DOHH2 (cell line): Measurements from ENCODE around the gene CPEB3.

Source experiments
- H3F3A ChIP-seq: fragments of 200-600 bp; sonication (generic), shearing (Covaris generic); 2 replicates; pipeline ENCODE4 v1.6.0; 2016; ENCODE audit warnings: antibody characterized with exemption, mild to moderate bottlenecking; ENCODE audit not compliant: control insufficient read depth, insufficient read depth
- H3K27ac ChIP-seq: fragments of 200-600 bp; sonication (generic); 2 replicates; pipeline ENCODE4 v1.5.1; 2014; ENCODE audit warnings: low read depth, mild to moderate bottlenecking, low read length, moderate library complexity
- H3K27me3 ChIP-seq: fragments of 200-600 bp; sonication (generic); 2 replicates; pipeline ENCODE4 v1.6.1; 2014; ENCODE audit warnings: mild to moderate bottlenecking, low read length, mixed read lengths; ENCODE audit not compliant: control insufficient read depth
- H3K36me3 ChIP-seq: fragments of 200-600 bp; sonication (generic); 2 replicates; pipeline ENCODE4 v1.6.1; 2014; ENCODE audit warnings: mild to moderate bottlenecking, low read length, moderate library complexity, mixed read lengths; ENCODE audit not compliant: control insufficient read depth
- H3K4me1 ChIP-seq: fragments of 200-600 bp; sonication (generic); 2 replicates; pipeline ENCODE4 v1.6.1; 2014; ENCODE audit warnings: mild to moderate bottlenecking, low read length, mixed read lengths; ENCODE audit not compliant: control insufficient read depth
- H3K4me2 ChIP-seq: fragments of 200-600 bp; sonication (generic); 2 replicates; pipeline ENCODE4 v1.6.0; 2014; ENCODE audit warnings: mild to moderate bottlenecking, low read length, moderate library complexity
- H3K4me3 ChIP-seq: fragments of 200-600 bp; sonication (generic); 2 replicates; pipeline ENCODE4 v1.5.1; 2014; ENCODE audit warnings: mild to moderate bottlenecking, low read length, mixed read lengths
- H3K79me2 ChIP-seq: fragments of 200-600 bp; sonication (generic); 2 replicates; pipeline ENCODE4 v1.6.1; 2014; ENCODE audit warnings: mild to moderate bottlenecking, low read length, mixed read lengths; ENCODE audit not compliant: control insufficient read depth
- H3K9me2 ChIP-seq: fragments of 200-600 bp; sonication (generic); replicated peaks from 2 replicates; pipeline ENCODE4 v1.6.1; 2014; ENCODE audit warnings: mild to moderate bottlenecking, low read length, mixed read lengths; ENCODE audit not compliant: control insufficient read depth
- H3K9me3 ChIP-seq: fragments of 200-600 bp; sonication (generic); 2 replicates; pipeline ENCODE4 v1.6.1; 2014; ENCODE audit warnings: antibody characterized with exemption, low read length, mixed read lengths; ENCODE audit not compliant: control insufficient read depth, insufficient read depth
- H4K20me1 ChIP-seq: fragments of 200-600 bp; sonication (generic); 2 replicates; pipeline ENCODE4 v1.6.0; 2014; ENCODE audit warnings: low read depth, mild to moderate bottlenecking, antibody characterized with exemption, low read length, moderate library complexity; ENCODE audit not compliant: control insufficient read depth, insufficient read depth
- EZH2phosphoT487 ChIP-seq: fragments of 200-600 bp; sonication (generic); IDR thresholded peaks from 2 replicates; pipeline ENCODE4 v1.6.1; 2017; ENCODE audit warnings: borderline replicate concordance, mild to moderate bottlenecking, antibody characterized with exemption, low read length, moderate library complexity, mixed read lengths
- TF ChIP-seq, protein P1 (sequence below): fragments of 200-600 bp; sonication (generic); IDR thresholded peaks from one replicate; pipeline ENCODE4 v1.5.1; 2014; ENCODE audit warnings: antibody characterized with exemption, mild to moderate bottlenecking, low read depth, low read length; ENCODE audit not compliant: poor library complexity, severe bottlenecking

CPEB3 gene

DNA sequence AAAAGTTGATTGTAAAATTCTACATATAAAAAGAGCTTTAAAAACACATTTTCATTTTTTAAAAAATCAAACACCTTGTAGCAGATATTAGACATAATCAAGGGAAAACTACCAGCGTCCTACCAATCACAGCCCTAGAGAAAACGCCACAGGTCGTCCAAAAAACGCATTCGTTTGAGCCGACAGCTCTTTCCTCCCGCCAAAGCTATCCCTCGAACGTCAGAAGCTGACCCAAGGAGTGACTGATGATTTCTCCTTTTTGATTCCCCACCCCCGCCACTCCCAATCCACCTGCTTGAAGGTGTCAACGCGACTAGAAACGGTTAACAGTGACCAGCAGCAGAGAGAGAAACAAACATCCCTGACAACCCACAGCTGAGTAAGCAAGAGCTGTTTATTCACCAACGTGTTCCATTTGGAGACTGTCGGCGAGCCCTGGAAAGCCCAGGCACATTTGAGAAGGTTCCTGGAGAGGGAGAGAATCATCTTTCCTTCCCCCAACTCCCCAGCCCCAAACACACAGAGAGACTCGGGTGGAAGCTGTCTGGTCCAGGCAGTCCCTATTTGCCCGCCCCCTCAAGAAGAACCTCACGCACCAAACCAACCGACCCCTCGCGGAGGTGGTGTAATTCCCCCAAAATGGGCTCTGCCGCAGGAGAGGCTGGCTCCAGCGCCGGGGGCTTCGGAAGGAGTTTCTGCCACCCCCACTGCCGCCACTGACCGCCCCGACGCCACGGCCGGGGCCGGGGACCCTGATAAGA, 622 bp downstream of the CPEB3 start:
- Histone ChIP-seq H3K9me2 (no peaks in the 10 kb centered on the region), H3K9me3 (no peaks in the 10 kb centered on the region), H3K27me3 (peaks cover 15% of the 10 kb centered on the region), H4K20me1 (no peaks in the 10 kb centered on the region), H3F3A (no peaks in the 10 kb centered on the region; the same call in 1 of the 2 replicates), H3K36me3 (peaks cover 10% of the 10 kb centered on the region), H3K4me3 (peak overlapping the region; percentile 99), H3K4me2 (peak overlapping the region; percentile 93), H3K27ac (no peak overlapping the region), H3K79me2 (peaks cover 36% of the 10 kb centered on the region), H3K4me1 (peaks cover 18% of the 10 kb centered on the region)
- TF ChIP-seq EZH2phosphoT487: 0 out of 2 replicates have a peak, but pooled peaks have one; percentile 43
- TF ChIP-seq, protein P1, sequence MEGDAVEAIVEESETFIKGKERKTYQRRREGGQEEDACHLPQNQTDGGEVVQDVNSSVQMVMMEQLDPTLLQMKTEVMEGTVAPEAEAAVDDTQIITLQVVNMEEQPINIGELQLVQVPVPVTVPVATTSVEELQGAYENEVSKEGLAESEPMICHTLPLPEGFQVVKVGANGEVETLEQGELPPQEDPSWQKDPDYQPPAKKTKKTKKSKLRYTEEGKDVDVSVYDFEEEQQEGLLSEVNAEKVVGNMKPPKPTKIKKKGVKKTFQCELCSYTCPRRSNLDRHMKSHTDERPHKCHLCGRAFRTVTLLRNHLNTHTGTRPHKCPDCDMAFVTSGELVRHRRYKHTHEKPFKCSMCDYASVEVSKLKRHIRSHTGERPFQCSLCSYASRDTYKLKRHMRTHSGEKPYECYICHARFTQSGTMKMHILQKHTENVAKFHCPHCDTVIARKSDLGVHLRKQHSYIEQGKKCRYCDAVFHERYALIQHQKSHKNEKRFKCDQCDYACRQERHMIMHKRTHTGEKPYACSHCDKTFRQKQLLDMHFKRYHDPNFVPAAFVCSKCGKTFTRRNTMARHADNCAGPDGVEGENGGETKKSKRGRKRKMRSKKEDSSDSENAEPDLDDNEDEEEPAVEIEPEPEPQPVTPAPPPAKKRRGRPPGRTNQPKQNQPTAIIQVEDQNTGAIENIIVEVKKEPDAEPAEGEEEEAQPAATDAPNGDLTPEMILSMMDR: no peak

DNA sequence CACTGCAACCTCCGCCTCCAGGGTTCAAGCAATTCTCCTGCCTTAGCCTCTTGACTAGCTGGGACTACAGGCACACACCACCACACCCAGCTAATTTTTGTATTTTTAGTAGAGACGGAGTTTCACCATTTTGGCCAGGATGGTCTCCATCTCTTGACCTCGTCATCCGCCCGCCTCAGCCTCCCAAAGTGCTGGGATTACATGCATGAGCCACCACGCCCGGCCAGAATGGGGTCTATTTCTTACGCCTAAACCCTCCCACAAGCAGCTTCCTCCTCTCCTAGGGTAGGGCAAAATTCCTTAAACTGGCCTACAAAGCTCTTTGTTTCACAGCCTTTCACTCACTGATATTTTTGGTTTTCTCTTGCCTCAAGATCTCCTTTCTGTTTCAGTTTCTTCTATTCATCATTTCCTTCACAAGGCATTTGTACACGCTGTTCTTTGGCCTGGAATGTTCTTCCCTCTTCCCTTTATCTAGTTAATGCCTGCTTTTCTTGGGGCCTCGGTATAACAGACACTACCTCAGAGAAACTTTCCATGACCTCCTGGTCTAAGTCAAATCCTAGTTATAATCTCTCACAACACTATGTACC, 6.7 kb downstream of the CPEB3 start:
- H3K4me1 ChIP-seq: no peaks in the 10 kb centered on the region
- H3K27ac ChIP-seq: no peak overlapping the region
- no peaks in the 10 kb centered on the region for H3K9me2 ChIP-seq
- H3K9me3 ChIP-seq: no peaks in the 10 kb centered on the region
- no peaks in the 10 kb centered on the region for H4K20me1 ChIP-seq
- no peaks in the 10 kb centered on the region for H3K36me3 ChIP-seq
- H3K79me2 ChIP-seq: no peaks in the 10 kb centered on the region
- no peak for TF ChIP-seq EZH2phosphoT487
- TF ChIP-seq, protein P1: no peak
- no peak overlapping the region for H3K4me2 ChIP-seq
- H3K4me3 ChIP-seq: no peak overlapping the region
- no peaks in the 10 kb centered on the region for H3F3A ChIP-seq
- peaks cover 5% of the 10 kb centered on the region; the same call in 1 of the 2 replicates for H3K27me3 ChIP-seq

DNA sequence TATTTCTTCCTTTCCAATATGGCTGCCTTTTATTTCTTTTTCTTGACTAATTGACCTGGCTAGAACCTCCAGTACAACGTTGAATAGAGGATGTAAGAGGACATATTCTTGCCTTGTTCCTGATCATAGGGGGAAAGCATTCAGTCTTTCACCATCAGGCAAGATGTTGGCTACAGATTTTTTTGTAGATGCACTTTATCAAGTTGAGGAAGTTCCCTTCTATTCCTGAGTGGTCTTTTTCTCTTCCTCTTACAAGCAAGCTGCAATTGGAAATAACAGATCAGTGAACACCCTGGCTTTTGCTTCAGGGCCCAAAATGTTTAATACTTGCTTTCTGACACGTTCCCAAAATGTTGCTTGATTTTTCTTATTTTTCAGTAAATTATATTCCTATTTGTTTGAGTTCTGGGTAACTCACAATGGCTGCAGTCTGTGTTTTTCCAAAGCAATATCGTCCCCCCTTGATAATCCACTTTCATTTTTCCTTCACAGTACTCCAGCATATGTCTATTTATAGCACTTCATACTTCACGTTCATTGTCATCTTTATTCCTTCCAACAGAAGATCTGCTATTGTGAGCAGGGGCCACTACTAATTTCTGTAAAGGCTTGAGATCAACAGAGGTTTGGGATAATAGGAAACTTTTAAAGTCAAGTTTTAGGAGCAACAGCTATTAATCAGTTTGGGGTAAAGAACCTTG, 11.7 kb downstream of the CPEB3 start:
- no peaks in the 10 kb centered on the region for H4K20me1 ChIP-seq
- H3K9me3 ChIP-seq: no peaks in the 10 kb centered on the region
- no peaks in the 10 kb centered on the region for H3K4me1 ChIP-seq
- H3K36me3 ChIP-seq: no peaks in the 10 kb centered on the region
- H3K79me2 ChIP-seq: no peaks in the 10 kb centered on the region
- H3K4me2 ChIP-seq: no peak overlapping the region
- no peak overlapping the region for H3K27ac ChIP-seq
- H3K4me3 ChIP-seq: no peak overlapping the region
- no peaks in the 10 kb centered on the region for H3K9me2 ChIP-seq
- no peaks in the 10 kb centered on the region for H3F3A ChIP-seq
- no peak for TF ChIP-seq EZH2phosphoT487
- TF ChIP-seq, protein P1: no peak
- no peaks in the 10 kb centered on the region for H3K27me3 ChIP-seq
